Tibial artery (tissue), 4 donors: ENCODE measurements around the gene SEMA4C.

Experiments
- DNase-seq, 2 donors: peaks; one replicate each; pipeline ENCODE4 v3.0.0-alpha.2; 2019
- H3K27ac ChIP-seq, 2 donors: fragments of 200-600 bp; sonication (generic) in 1 of 2; 1 replicate in 1 of 2; 2 replicates in 1 of 2; pipeline ENCODE4 v1.5.1; 2018 to 2019; ENCODE audit warnings: mild to moderate bottlenecking in 1 of 2
- H3K27me3 ChIP-seq, 2 donors: fragments of 200-600 bp; sonication (generic) in 1 of 2; one replicate each; pipeline versions ENCODE4 v1.5.1 to v1.6.0; 2016 to 2019
- H3K36me3 ChIP-seq, 3 donors: fragments of 200-600 bp; sonication (generic) in 2 of 3; one replicate each; pipeline ENCODE4 v1.5.1; 2016 to 2019; ENCODE audit warnings: mild to moderate bottlenecking in 2 of 3
- H3K4me1 ChIP-seq, 4 donors: fragments of 200-600 bp; sonication (generic) in 2 of 4; 1 replicate in 3 of 4; 2 replicates in 1 of 4; pipeline ENCODE4 v1.5.1; 2016 to 2019
- H3K4me3 ChIP-seq, 2 donors: fragments of 200-600 bp; sonication (generic) in 1 of 2; 1 replicate in 1 of 2; 2 replicates in 1 of 2; pipeline ENCODE4 v1.5.1; 2018 to 2019; ENCODE audit warnings: mild to moderate bottlenecking in 2 of 2
- H3K9me3 ChIP-seq, 3 donors: fragments of 200-600 bp; sonication (generic) in 1 of 3; one replicate each; pipeline ENCODE4 v1.5.1; 2016 to 2019
- CTCF ChIP-seq, 2 experiments: fragments of 200-600 bp in 1 of 2; fragments of 450-650 bp in 1 of 2; IDR thresholded peaks; one replicate each; pipeline ENCODE4 v1.5.1; 2017 to 2019; ENCODE audit warnings: antibody characterized with exemption in 2 of 2, mild to moderate bottlenecking in 1 of 2, moderate library complexity in 1 of 2
- intact Hi-C: fragments of 100-400 bp; cut with DNase I; formaldehyde crosslinking; loops from one replicate; pipeline ENCODE4 v1.15.0; 2023; ENCODE audit warnings: low total_unique reads

Gene SEMA4C

GRCh38 chr2:96885432-96886347 is 15.8 kb upstream of the SEMA4C start:
- DNase-seq = no peak
- TF ChIP-seq CTCF (IDR thresholded peaks at IDR 0.05) = no peak
- no peak overlapping the region for H3K4me3 ChIP-seq
- H3K36me3 ChIP-seq = no peaks in the 10 kb centered on the region
- no peaks in the 10 kb centered on the region for H3K27me3 ChIP-seq
- no peaks in the 10 kb centered on the region for H3K9me3 ChIP-seq
- peaks cover 4 to 38% (median 31%) of the 10 kb centered on the region in 4 donors for H3K4me1 ChIP-seq
- intact Hi-C loops = no loop called here
- H3K27ac ChIP-seq = peak overlapping the region in 1 of 2 donors; percentile 72

DNA sequence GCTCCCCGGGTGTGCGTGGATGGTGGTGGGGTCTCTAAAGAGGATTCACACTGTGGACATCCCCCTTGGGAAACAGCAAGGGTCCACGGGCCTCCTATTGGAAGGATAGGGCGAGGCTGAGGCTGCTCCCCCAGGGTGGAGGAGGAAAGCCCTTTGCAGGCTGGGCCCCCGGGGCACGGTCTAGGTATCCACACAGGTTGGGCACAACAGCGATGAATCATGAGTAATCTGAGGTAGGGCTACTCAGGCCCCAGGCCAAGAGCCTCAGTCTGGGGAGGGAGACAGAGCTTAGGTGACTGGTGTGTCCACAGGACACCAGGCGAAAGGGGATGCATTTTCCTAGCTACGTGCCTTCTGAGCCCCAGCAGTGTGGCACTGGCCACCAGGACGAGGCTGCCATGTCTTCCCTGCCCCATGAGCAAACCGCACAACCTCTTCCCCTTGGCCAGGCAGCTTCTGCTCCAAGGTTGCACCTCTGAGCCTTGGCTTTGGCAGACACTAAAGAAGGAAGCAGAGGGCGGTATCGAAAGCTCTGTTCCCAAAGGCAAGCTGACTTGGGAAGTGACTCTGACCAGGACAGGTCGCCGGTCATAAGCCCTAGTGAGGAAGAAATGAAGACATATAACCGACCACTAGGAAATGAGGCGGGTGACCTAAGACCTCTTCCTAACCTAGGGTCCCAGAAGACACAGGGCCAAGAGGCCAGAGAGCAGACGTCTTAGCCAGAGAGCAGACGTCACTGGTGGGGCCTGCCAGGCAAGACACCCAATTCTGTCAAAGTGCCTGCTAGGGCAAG is 14.6 kb upstream of the SEMA4C start:
- H3K27me3 ChIP-seq = no peaks in the 10 kb centered on the region
- no peak for DNase-seq
- no peaks in the 10 kb centered on the region for H3K9me3 ChIP-seq
- peaks cover 4 to 32% (median 23%) of the 10 kb centered on the region in 4 donors for H3K4me1 ChIP-seq
- H3K27ac ChIP-seq = no peak overlapping the region
- no peak overlapping the region for H3K4me3 ChIP-seq
- intact Hi-C loops = no loop called here
- TF ChIP-seq CTCF (IDR thresholded peaks at IDR 0.05) = no peak
- no peaks in the 10 kb centered on the region for H3K36me3 ChIP-seq

- Histone ChIP-seq H3K4me3 (no peak overlapping the region), H3K4me1 (peaks cover 0 to 24% (median 14%) of the 10 kb centered on the region in 4 donors), H3K27ac (no peak overlapping the region), H3K27me3 (no peaks in the 10 kb centered on the region), H3K36me3 (no peaks in the 10 kb centered on the region), H3K9me3 (no peaks in the 10 kb centered on the region)
- intact Hi-C loops = no loop called here
- no peak for DNase-seq
- TF ChIP-seq CTCF (IDR thresholded peaks at IDR 0.05) = no peak
Observed at GRCh38 chr2:96883306-96883705, 13.4 kb upstream of the SEMA4C start.

DNA sequence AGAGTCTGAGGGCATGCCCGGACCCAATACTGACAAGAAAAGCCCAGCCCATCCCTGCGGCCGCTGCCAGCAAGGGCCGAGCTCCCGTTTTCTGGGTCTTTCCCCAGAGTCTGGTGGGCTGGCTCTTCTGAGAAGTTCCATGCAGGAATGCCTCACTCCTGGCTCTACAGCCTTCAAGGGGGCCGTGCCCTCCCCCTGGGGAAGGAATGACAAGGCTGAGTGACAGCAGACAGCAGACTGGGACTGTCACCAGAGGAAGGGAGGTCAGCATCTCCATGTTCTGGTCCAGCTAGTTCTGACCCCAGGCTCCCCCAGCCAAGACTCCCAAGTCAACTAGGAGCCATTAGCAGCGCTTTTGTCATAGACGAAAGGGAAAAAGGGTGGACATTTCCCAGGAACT is 13.0 kb upstream of the SEMA4C start:
- Histone ChIP-seq H3K4me3 (no peak overlapping the region), H3K4me1 (peaks cover 0 to 20% (median 10%) of the 10 kb centered on the region in 4 donors), H3K27me3 (no peaks in the 10 kb centered on the region), H3K27ac (no peak overlapping the region), H3K9me3 (no peaks in the 10 kb centered on the region), H3K36me3 (no peaks in the 10 kb centered on the region)
- no peak for TF ChIP-seq CTCF (IDR thresholded peaks at IDR 0.05)
- intact Hi-C loops = no loop called here
- DNase-seq = no peak

- intact Hi-C loops = no loop called here
- TF ChIP-seq CTCF (IDR thresholded peaks at IDR 0.05) = no peak
- H3K36me3 ChIP-seq = no peaks in the 10 kb centered on the region
- no peak overlapping the region for H3K4me3 ChIP-seq
- DNase-seq = no peak
- no peak overlapping the region for H3K27ac ChIP-seq
- no peaks in the 10 kb centered on the region for H3K27me3 ChIP-seq
- H3K9me3 ChIP-seq = no peaks in the 10 kb centered on the region
- H3K4me1 ChIP-seq = peaks cover 0 to 13% (median 3%) of the 10 kb centered on the region in 4 donors
Observed at GRCh38 chr2:96882230-96882629, 12.3 kb upstream of the SEMA4C start.
